ENCODE data around the gene LRRC45.

DNA sequence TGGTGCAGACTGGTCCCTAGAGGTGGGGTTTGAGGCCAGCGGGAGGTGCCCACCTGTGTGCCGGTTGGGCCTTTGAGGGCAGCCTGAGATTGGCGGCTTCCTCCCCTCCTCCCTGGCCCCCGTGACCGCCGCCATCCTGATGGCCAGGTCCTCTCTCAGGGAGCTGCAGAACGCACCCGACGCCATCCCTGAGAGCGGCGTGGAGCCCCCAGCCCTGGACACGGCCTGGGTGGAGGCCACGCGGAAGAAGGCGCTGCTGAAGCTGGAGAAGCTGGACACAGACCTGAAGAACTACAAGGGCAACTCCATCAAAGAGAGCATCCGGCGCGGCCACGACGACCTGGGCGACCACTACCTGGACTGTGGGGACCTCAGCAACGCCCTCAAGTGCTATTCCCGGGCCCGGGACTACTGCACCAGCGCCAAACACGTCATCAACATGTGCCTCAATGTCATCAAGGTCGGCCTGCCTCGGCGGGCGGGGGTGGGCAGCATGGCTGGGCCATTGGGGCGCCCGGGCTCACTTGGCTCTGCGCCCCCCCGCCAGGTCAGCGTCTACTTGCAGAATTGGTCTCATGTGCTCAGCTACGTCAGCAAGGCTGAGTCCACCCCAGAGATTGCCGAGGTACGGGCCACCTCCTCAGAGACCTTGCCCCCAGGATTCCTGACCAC, 31.4 kb downstream of the LRRC45 start:
- TF ChIP-seq, protein P1, sequence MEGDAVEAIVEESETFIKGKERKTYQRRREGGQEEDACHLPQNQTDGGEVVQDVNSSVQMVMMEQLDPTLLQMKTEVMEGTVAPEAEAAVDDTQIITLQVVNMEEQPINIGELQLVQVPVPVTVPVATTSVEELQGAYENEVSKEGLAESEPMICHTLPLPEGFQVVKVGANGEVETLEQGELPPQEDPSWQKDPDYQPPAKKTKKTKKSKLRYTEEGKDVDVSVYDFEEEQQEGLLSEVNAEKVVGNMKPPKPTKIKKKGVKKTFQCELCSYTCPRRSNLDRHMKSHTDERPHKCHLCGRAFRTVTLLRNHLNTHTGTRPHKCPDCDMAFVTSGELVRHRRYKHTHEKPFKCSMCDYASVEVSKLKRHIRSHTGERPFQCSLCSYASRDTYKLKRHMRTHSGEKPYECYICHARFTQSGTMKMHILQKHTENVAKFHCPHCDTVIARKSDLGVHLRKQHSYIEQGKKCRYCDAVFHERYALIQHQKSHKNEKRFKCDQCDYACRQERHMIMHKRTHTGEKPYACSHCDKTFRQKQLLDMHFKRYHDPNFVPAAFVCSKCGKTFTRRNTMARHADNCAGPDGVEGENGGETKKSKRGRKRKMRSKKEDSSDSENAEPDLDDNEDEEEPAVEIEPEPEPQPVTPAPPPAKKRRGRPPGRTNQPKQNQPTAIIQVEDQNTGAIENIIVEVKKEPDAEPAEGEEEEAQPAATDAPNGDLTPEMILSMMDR (conservative IDR thresholded peaks at IDR 0.05; ENCODE audit: low read length) = no peak
- no peak for TF ChIP-seq EZH2phosphoT487 (IDR thresholded peaks at IDR 0.05; ENCODE audit: borderline replicate concordance, low read depth, low read length)
